ENCODE results near the gene LRMDA. TPM values are rescaled to one million over a fixed set of nuclear protein-coding genes. Genes with fewer than 3 reads are reported as not detected.

LRMDA gene
- total and polyA plus RNA-seq, 2 of the 4 experiments (the other 2 are of a cell fraction) = 0.07 TPM; not detected in 1

DNA sequence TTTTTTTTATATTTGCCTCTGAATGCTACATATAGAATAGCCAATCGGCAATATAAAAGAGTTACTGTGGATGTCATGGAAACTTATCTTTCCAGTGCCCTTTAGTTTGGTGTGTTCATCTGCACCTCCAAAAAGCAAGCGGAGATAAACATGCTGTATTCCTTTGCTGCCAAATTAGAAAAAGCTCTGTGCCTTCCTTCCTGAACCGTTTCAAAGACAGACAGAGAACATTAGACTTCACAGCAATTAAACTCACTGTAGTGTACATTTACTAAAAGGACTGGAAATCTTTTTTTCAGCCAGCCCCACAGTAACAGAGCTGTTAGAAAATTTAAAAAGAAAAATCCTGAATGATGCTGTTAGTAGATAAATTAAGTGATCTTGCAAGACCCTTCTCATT, 707.5 kb downstream of the LRMDA start:
- Histone ChIP-seq H3K27ac (ENCODE audit: insufficient read depth, low read length) (no peak overlapping the region), H3K4ac (ENCODE audit: low read depth, low read length) (no peak overlapping the region), H4K20me1 (ENCODE audit: insufficient read depth, low read length) (no peaks in the 10 kb centered on the region), H4K8ac (ENCODE audit: low read depth in 2 of 2, low read length in 2 of 2) (no peak overlapping the region), H3K9me3 (ENCODE audit: control insufficient read depth, insufficient read depth, low read length) (no peaks in the 10 kb centered on the region), H3K18ac (ENCODE audit: low read depth, low read length) (no peak overlapping the region), H2AK9ac (replicated peaks; ENCODE audit: low read depth, low read length, poor library complexity) (no peak overlapping the region), H3K56ac (ENCODE audit: extremely low read depth, insufficient read depth, low read length) (no peak overlapping the region), H3K36me3 (ENCODE audit: control insufficient read depth, insufficient read depth, low read length) (no peaks in the 10 kb centered on the region), H4K91ac (ENCODE audit: insufficient read depth, low read depth, low read length) (no peak overlapping the region), H3K4me3 (ENCODE audit: insufficient read depth, low read depth, low read length) (no peak overlapping the region), H3K27me3 (ENCODE audit: control insufficient read depth, insufficient read depth, low read length) (peaks cover 8% of the 10 kb centered on the region; the same call in 1 of the 2 replicates), H2BK5ac (ENCODE audit: low read depth, low read length, poor library complexity, severe bottlenecking) (no peak overlapping the region), H3K9me1 (ENCODE audit: insufficient read depth, low read length) (no peaks in the 10 kb centered on the region), H3K4me1 (ENCODE audit: control insufficient read depth, insufficient read depth, low read length) (no peaks in the 10 kb centered on the region), H3K23ac (ENCODE audit: low read depth, low read length) (no peak overlapping the region), H3K9ac (ENCODE audit: low read depth, low read length) (no peak overlapping the region), H3K4me2 (ENCODE audit: low read depth, low read length) (no peak overlapping the region), H3K79me1 (ENCODE audit: low read depth in 1 of 2, low read length in 2 of 2) (no peaks in the 10 kb centered on the region), H2BK120ac (ENCODE audit: low read depth, low read length) (no peak overlapping the region), H2BK15ac (ENCODE audit: low read depth, low read length) (no peak overlapping the region), H3K14ac (replicated peaks; ENCODE audit: low read depth, low read length) (no peak overlapping the region), H2AK5ac (ENCODE audit: low read depth, low read length) (no peak overlapping the region), H2AFZ (replicated peaks; ENCODE audit: low read length, poor library complexity) (no peak overlapping the region), H4K5ac (ENCODE audit: low read depth, low read length) (no peak overlapping the region), H2BK20ac (ENCODE audit: low read depth, low read length) (no peak overlapping the region)
- dilution Hi-C loops (cut with HindIII; ENCODE audit: low sequenced_read_pairs, unreplicated experiment) = no loop called here
- WGBS, 2 experiments (ENCODE audit: extremely low coverage in 2 of 2, insufficient read length in 1 of 2) = no CpG with 5 or more reads among the region's 3 CpGs
- ATAC-seq (ENCODE audit: low read depth) (no peak), DNase-seq (no peak)
- no TSS peak for BruUV-seq (replicated peaks)
- intact Hi-C loops (cut with micrococcal nuclease) = no loop called here
- TF ChIP-seq, protein P1, sequence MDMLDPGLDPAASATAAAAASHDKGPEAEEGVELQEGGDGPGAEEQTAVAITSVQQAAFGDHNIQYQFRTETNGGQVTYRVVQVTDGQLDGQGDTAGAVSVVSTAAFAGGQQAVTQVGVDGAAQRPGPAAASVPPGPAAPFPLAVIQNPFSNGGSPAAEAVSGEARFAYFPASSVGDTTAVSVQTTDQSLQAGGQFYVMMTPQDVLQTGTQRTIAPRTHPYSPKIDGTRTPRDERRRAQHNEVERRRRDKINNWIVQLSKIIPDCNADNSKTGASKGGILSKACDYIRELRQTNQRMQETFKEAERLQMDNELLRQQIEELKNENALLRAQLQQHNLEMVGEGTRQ (IDR thresholded peaks at IDR 0.05; ENCODE audit: low read depth, low read length) = no peak
- TF ChIP-seq BHLHE40 (IDR thresholded peaks at IDR 0.05; ENCODE audit: low read depth, low read length) (no peak), CEBPB (IDR thresholded peaks at IDR 0.05; ENCODE audit: low read depth, low read length) (no peak), RFX5 (IDR thresholded peaks at IDR 0.05; ENCODE audit: low read depth, low read length) (no peak), MAZ (IDR thresholded peaks at IDR 0.05; ENCODE audit: borderline replicate concordance, low read depth, low read length) (no peak), CHD1 (IDR thresholded peaks at IDR 0.05; ENCODE audit: low read depth, low read length) (no peak), FOS (IDR thresholded peaks at IDR 0.05; ENCODE audit: low read depth, low read length) (no peak), NFE2L2 (IDR thresholded peaks at IDR 0.05; ENCODE audit: low read depth, low read length) (no peak), RCOR1 (IDR thresholded peaks at IDR 0.05; ENCODE audit: insufficient replicate concordance, low read length) (no peak), MAFK (IDR thresholded peaks at IDR 0.05; ENCODE audit: low read depth, low read length) (no peak), SMC3 (IDR thresholded peaks at IDR 0.05; ENCODE audit: low read depth, low read length) (no peak), MXI1 (IDR thresholded peaks at IDR 0.05; ENCODE audit: borderline replicate concordance, low read depth, low read length) (no peak)
- TF ChIP-seq, protein P2, sequence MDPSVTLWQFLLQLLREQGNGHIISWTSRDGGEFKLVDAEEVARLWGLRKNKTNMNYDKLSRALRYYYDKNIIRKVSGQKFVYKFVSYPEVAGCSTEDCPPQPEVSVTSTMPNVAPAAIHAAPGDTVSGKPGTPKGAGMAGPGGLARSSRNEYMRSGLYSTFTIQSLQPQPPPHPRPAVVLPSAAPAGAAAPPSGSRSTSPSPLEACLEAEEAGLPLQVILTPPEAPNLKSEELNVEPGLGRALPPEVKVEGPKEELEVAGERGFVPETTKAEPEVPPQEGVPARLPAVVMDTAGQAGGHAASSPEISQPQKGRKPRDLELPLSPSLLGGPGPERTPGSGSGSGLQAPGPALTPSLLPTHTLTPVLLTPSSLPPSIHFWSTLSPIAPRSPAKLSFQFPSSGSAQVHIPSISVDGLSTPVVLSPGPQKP (IDR thresholded peaks at IDR 0.05; ENCODE audit: borderline replicate concordance, low read depth, low read length) = no peak
- TF ChIP-seq, protein P3, sequence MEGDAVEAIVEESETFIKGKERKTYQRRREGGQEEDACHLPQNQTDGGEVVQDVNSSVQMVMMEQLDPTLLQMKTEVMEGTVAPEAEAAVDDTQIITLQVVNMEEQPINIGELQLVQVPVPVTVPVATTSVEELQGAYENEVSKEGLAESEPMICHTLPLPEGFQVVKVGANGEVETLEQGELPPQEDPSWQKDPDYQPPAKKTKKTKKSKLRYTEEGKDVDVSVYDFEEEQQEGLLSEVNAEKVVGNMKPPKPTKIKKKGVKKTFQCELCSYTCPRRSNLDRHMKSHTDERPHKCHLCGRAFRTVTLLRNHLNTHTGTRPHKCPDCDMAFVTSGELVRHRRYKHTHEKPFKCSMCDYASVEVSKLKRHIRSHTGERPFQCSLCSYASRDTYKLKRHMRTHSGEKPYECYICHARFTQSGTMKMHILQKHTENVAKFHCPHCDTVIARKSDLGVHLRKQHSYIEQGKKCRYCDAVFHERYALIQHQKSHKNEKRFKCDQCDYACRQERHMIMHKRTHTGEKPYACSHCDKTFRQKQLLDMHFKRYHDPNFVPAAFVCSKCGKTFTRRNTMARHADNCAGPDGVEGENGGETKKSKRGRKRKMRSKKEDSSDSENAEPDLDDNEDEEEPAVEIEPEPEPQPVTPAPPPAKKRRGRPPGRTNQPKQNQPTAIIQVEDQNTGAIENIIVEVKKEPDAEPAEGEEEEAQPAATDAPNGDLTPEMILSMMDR (conservative IDR thresholded peaks at IDR 0.05; ENCODE audit: low read depth, low read length) = no peak
- ChIA-PET POLR2A (ENCODE audit: unreplicated experiment) (no interaction called here), CTCF (interaction anchor here (1.5 kb wide), 1 partner anchor 11 kb away, joined by 3 read pairs; no protein-coding TSS in a partner anchor)
- in situ Hi-C loops (cut with MboI; ENCODE audit: low sequenced_read_pairs) = no loop called here

Measured in IMR-90 (cell line).